Measurements from ENCODE around the gene PCNP. TPM values are rescaled to one million over a fixed set of nuclear protein-coding genes. Genes with fewer than 3 reads are reported as not detected.

The PCNP gene
- total RNA-seq, 4 donors from 2014 or later, result 57.6 to 68.6 (median 63.2) TPM

- intact Hi-C loops (cut with DNase I; ENCODE audit: low total_unique reads) (no loop called here), in situ Hi-C loops (cut with MboI; ENCODE audit: low sequenced_read_pairs in 4 of 4) (no loop called here)
- ATAC-seq (no peak), DNase-seq (no peak)
- Histone ChIP-seq H3K4me3 (no peak overlapping the region), H3K36me3 (no peaks in the 10 kb centered on the region), H3K9me3 (no peaks in the 10 kb centered on the region), H3K27ac (no peak overlapping the region), H3K4me1 (no peaks in the 10 kb centered on the region), H3K27me3 (no peaks in the 10 kb centered on the region)
- TF ChIP-seq CTCF (IDR thresholded peaks at IDR 0.05 in 4 of 5, conservative IDR thresholded peaks at IDR 0.05 in 1 of 5) (no peak), POLR2A (IDR thresholded peaks at IDR 0.05) (no peak)
These were observed 43.5 kb downstream of the PCNP start for GRCh38 chr3:101617478-101617877.

GRCh38 chr3:101618726-101619125 is 44.7 kb downstream of the PCNP start:
- no peaks in the 10 kb centered on the region for H3K4me1 ChIP-seq
- no peak overlapping the region for H3K27ac ChIP-seq
- TF ChIP-seq CTCF (IDR thresholded peaks at IDR 0.05 in 4 of 5, conservative IDR thresholded peaks at IDR 0.05 in 1 of 5) (no peak), POLR2A (IDR thresholded peaks at IDR 0.05) (no peak)
- no peaks in the 10 kb centered on the region for H3K9me3 ChIP-seq
- DNase-seq (no peak), ATAC-seq (no peak)
- intact Hi-C loops (cut with DNase I; ENCODE audit: low total_unique reads) (no loop called here), in situ Hi-C loops (cut with MboI; ENCODE audit: low sequenced_read_pairs in 4 of 4) (no loop called here)
- H3K36me3 ChIP-seq, result no peaks in the 10 kb centered on the region
- H3K27me3 ChIP-seq, result no peaks in the 10 kb centered on the region
- H3K4me3 ChIP-seq, result no peak overlapping the region

- no peak for DNase-seq
- H3K4me1 ChIP-seq, result no peaks in the 10 kb centered on the region
- in situ Hi-C loops (cut with MboI; ENCODE audit: low sequenced_read_pairs in 4 of 4), result no loop called here
- intact Hi-C loops (cut with DNase I; ENCODE audit: low total_unique reads), result no loop called here
- no peak for ATAC-seq
- H3K4me3 ChIP-seq, result no peak overlapping the region
- H3K9me3 ChIP-seq, result no peaks in the 10 kb centered on the region
- H3K27me3 ChIP-seq, result no peaks in the 10 kb centered on the region
- no peak overlapping the region for H3K27ac ChIP-seq
- TF ChIP-seq CTCF (IDR thresholded peaks at IDR 0.05 in 4 of 5, conservative IDR thresholded peaks at IDR 0.05 in 1 of 5), result no peak
- TF ChIP-seq POLR2A (IDR thresholded peaks at IDR 0.05), result no peak
- H3K36me3 ChIP-seq, result no peaks in the 10 kb centered on the region
These were observed 45.8 kb downstream of the PCNP start for GRCh38 chr3:101619734-101620133.

- intact Hi-C loops (cut with DNase I; ENCODE audit: low total_unique reads), result no loop called here
These were observed 49.7 kb downstream of the PCNP start for GRCh38 chr3:101623656-101624055.

More at GRCh38 chr3:101623656-101624055, 49.7 kb downstream of the PCNP start:
- Histone ChIP-seq H3K9me3 (no peaks in the 10 kb centered on the region), H3K4me1 (no peaks in the 10 kb centered on the region), H3K4me3 (no peak overlapping the region), H3K36me3 (no peaks in the 10 kb centered on the region), H3K27me3 (no peaks in the 10 kb centered on the region), H3K27ac (no peak overlapping the region)
- ATAC-seq (no peak), DNase-seq (no peak)
- TF ChIP-seq CTCF (IDR thresholded peaks at IDR 0.05 in 4 of 5, conservative IDR thresholded peaks at IDR 0.05 in 1 of 5), result no peak
- TF ChIP-seq POLR2A (IDR thresholded peaks at IDR 0.05), result no peak
- in situ Hi-C loops (cut with MboI; ENCODE audit: low sequenced_read_pairs in 4 of 4), result no loop called here
